ENCODE measurements around the gene IAPP.

DNA sequence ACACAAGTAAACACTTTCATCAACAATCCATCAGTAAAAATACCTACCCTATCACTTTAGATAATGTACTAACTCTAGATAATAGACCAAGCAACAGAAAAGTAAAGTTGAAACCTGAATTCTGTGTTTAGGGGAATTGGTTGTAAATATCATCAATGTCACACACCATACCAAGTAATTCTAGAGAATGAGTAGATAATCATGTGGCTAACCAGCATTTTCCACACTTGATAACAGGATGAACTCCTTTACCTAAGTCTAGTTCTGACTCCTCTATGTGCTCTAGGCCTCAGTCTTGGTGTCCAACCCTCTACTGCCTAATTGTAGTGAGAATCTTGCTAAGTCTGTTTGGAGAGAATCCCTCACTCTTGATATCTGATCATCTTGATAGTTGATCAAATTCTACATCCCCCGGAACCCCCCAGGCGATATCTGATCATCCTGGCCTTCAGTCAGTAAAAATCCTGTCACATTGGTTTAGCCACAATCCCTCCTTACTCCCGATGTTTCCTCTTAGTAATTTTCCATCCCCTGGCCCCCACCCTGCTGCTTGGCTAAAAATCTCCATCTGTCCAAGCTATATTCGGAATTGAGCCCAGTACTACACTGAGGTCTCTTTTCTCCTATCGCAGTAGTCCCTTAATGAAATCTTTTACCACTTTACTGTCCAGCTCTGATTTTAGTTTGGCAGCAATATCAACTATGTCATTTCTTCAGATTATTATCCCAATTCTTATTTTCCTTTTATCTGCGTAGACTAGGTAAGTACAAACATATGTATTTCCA lies 34.5 kb upstream of the IAPP start:
- TF ChIP-seq, protein P1, sequence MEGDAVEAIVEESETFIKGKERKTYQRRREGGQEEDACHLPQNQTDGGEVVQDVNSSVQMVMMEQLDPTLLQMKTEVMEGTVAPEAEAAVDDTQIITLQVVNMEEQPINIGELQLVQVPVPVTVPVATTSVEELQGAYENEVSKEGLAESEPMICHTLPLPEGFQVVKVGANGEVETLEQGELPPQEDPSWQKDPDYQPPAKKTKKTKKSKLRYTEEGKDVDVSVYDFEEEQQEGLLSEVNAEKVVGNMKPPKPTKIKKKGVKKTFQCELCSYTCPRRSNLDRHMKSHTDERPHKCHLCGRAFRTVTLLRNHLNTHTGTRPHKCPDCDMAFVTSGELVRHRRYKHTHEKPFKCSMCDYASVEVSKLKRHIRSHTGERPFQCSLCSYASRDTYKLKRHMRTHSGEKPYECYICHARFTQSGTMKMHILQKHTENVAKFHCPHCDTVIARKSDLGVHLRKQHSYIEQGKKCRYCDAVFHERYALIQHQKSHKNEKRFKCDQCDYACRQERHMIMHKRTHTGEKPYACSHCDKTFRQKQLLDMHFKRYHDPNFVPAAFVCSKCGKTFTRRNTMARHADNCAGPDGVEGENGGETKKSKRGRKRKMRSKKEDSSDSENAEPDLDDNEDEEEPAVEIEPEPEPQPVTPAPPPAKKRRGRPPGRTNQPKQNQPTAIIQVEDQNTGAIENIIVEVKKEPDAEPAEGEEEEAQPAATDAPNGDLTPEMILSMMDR (IDR thresholded peaks at IDR 0.05), result no peak
- TF ChIP-seq POLR2A (IDR thresholded peaks at IDR 0.05), result no peak
